HG02623 (cell line): Measurements from ENCODE around the gene PRMT5.
"Not testable (repeated sequence)": the region's sequence is repeated elsewhere in the genome, so short reads cannot be mapped to it uniquely, and the experiment has no call there.

Experiments
- ATAC-seq: cut with Tn5 transposase; IDR thresholded peaks from one replicate; pipeline ENCODE4 v1.9.1; 2021; ENCODE audit warnings: moderate library complexity; ENCODE audit not compliant: unreplicated experiment

Gene PRMT5

DNA sequence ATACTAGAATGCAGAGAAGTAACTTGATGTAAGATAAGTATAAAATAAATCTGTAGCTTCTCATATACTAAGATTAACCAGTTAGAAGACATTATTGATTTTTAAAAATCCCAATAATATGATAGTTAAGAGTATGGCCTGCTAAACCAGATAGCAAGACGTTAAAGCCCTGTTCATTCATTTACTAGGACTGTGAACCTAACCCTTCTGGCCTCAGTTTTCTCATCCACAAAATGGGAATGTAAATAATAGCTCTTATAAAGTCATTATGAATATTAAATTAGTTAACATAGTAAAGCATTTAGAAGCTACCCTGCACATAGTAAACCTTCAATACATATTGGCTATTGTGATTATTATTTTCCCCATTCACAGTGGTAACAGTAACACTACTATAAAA, 6.0 kb upstream of the PRMT5 start:
- ATAC-seq: no peak

GRCh38 chr14:22932146-22932545, 3.0 kb upstream of the PRMT5 start:
- no peak for ATAC-seq

DNA sequence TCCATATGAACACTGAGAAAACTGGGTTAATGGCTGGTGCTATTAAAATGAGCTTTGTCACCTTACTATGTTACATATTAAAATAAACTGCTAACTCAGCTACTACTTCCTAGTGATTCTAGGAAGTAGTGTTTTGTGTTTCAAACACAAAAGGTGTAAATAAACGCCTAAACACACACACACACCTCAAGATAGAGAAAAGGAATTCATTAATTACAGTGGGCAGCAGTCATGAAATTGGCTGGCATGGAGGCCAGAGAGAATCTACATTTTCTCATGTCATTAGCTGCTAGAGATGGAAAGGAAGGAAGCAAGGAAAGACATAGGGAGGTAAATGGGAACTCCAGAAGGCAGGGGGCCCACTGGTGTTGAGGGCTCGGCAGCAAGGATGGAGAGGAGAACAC, 787 bp upstream of the PRMT5 start:
- ATAC-seq: no peak

- ATAC-seq: no peak
These were observed 706 bp downstream of the PRMT5 start for GRCh38 chr14:22928237-22929103.

GRCh38 chr14:22926316-22926715, 2.9 kb downstream of the PRMT5 start:
- ATAC-seq: no peak

DNA sequence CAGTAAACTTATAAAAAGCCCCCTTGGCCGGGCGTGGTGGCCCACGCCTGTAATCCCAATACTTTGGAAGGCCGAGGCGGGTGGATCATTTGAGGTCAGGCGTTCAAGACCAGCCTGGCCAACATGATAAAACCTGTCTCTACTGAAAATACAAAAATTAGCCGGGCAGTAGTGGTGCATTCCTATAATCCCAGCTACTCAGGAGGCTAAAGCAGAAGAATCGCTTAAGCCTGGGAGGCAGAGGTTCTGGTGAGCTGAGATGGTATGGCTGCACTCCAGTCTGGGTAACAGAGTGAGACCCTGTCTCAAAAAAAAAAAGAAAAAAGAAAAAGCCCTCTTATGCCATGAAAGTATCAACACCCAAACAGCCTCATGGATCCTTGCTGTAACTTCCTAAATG, 3.7 kb downstream of the PRMT5 start:
- ATAC-seq: no peak

- ATAC-seq: no peak
These were observed 5.4 kb downstream of the PRMT5 start for GRCh38 chr14:22923746-22924145.

- ATAC-seq: no peak
These were observed 6.9 kb downstream of the PRMT5 start for GRCh38 chr14:22922294-22922693.

DNA sequence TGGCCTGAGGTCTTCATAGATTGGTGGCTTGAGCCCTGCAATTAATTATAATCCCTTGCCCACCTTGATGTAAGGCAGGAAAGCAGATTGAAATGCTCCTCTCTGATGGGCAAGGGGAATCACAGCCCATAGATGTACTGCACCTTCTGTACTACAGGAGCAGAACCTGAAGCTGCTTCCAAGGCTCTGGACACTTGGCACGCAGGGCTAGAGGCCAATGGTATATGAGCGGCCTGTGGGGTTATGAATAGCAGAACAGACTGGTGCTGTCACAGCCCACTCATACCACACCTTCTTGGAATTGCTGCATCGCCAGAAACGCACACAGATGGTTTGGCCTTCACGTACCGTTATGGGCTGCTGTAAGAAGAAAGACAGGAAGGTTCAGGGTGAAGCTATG, 8.5 kb downstream of the PRMT5 start:
- ATAC-seq: no peak

DNA sequence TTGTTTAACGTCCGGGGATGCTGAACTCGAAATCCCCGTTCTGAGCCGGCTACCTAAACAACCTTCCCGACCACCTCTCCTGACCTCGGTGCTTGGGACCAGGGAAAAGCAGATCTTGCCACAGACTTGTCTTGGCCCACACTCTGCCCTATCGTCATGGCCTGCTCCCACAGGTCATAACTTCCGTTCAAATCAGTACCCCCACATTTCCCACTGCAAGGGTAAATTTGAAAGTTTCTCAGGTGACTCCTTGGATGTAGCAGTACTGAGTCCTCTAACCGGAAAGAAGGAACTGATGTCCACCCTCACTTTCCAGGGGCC, 9.6 kb downstream of the PRMT5 start:
- ATAC-seq: peak; percentile 7

GRCh38 chr14:22918804-22919600, 10.2 kb downstream of the PRMT5 start, which contains the start of gene RBM23:
Gene RBM23, minus strand, starts transcription at chr14:22919149.
- ATAC-seq: peak; percentile 89

DNA sequence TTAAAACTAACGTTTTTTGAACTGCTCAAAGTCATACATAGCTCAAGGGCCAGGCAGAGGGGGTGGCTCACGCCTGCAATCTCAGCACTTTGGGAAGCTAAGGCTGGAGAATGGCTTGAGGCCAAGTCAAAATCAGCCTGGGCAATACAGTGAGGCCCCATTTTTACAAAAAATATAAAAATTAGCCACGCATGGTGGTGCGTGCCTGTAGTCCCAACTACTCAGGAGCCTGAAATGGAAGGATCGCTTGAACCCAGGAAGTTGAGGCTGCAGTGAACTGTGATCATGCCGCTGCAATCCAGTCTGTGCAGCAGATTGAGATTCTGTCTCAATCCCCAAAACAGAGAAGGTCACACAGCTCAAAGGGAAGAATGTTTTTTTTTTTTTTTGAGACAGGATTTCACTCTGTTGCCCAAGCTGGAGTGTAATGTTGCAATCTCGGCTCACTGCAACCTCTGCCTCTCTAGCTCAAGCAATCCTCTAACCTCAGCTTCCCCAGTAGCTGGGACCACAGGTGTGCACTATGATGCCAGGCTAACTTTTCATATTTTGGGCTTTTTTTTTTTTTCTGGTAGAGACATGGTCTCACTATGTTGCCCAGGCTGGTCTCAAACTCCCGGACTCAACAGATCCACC, 13.2 kb downstream of the PRMT5 start:
- ATAC-seq: no peak

DNA sequence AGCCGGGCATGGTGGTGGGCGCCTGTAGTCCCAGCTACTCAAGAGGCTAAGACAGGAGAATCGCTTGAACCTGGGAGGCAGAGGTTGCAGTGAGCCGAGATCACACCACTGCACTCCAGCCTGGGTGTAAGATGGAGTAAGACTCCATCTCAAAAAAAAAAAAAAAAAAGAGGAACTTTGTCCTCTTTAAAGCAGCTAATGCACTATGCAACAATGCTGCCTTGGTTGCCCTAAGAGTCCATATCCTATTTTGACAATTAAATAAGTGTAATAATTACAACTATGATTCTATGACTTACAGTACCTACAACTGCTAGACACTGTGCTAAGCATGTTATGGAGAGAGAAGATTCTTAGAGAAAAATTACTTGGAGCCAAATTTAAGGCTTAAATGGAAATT, 14.3 kb downstream of the PRMT5 start:
- not testable (repeated sequence) for ATAC-seq

DNA sequence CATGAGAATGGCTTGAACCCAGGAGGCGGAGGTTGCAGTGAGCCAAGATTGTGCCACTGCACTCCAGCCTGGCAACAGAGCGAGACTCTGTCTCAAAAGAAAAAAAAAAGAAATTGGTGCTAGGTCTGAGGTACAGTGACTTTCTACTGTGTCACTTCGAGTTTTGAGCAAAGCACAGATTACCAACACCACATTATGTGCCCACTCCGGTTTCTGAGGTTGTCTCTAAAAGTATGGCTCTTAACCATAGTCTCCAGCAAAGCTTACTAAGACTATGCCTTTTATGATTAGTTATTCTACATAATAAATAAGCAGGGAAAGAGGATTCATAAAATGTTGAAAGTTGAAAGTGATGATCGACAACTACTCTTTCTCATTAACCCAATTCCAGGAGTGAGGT, 18.3 kb downstream of the PRMT5 start:
- ATAC-seq: no peak

- no peak for ATAC-seq
These were observed 20.6 kb downstream of the PRMT5 start for GRCh38 chr14:22908601-22909000.

DNA sequence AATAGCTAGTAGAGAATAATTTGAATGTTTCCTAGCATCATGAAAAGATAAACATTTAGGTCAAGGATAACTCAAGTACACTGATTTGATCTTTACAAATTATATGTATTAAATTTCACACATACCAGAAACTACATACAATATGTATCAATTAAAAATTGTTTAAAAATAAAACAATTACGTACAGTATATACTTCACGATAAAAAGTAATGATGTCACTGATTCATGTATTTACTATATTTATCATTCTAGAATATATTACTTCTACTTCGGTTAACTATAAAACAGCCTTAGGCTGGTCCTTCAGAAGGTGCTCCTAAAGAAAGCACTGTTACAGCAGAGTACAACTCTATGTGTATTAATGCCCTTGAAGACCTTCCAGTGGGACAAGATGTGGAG, 21.7 kb downstream of the PRMT5 start:
- ATAC-seq: no peak

- ATAC-seq: no peak
These were observed 23.1 kb downstream of the PRMT5 start for GRCh38 chr14:22906073-22906472.

- ATAC-seq: no peak
These were observed 23.5 kb downstream of the PRMT5 start for GRCh38 chr14:22905627-22906026.

- no peak for ATAC-seq
These were observed 25.5 kb downstream of the PRMT5 start for GRCh38 chr14:22903742-22904087.

- no peak for ATAC-seq
These were observed 27.4 kb downstream of the PRMT5 start for GRCh38 chr14:22901799-22902198.

DNA sequence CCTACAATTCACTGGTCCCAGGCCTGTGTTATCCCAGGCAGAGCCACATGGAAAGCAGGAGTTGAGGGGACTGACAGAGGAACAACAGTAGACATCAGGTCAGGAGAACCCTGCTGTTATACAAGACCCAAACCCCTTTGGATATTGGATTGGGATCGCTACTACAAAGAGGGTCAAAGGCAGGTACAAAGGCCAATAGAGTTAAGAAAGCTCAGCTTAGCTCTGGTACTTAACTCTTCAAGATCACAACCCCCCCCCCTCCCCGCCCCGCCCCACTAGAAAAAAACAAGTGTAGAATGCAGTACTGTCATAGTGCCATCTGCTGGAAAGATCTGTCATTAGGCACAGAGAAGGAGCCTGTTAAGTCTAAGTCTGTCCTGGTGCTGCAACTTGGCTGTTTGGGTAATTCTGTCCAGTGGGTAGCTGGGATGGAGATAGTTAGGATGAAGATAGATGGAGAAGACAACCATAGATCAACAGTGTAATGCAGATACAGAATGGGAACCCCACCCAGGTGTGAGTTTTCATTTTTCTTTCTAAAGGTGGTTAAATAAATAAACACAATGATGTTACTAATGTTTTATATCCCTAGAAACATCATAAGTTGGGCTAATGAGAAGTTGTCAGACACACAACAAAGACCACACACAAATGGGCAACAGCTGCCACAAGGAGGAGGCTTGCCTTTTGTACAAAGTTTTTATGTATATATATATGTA, 28.9 kb downstream of the PRMT5 start:
- peak; percentile 50 for ATAC-seq
